GM23248 (cell line): ENCODE measurements around the gene TPCN2.

ENCODE experiments used
- EZH2 ChIP-seq: fragments of 200-600 bp; sonication (generic); IDR thresholded peaks from 2 replicates; pipeline ENCODE4 v1.6.1; 2018; ENCODE audit warnings: antibody characterized with exemption, mild to moderate bottlenecking; ENCODE audit not compliant: insufficient read depth, poor library complexity, severe bottlenecking
- EZH2phosphoT487 ChIP-seq: fragments of 200-600 bp; sonication (generic); IDR thresholded peaks from 2 replicates; pipeline ENCODE4 v1.6.1; 2018; ENCODE audit warnings: antibody characterized with exemption, moderate library complexity, mild to moderate bottlenecking, low read depth; ENCODE audit not compliant: insufficient read depth

GRCh38 chr11:69087811-69088210 lies 39.1 kb downstream of the TPCN2 start:
- TF ChIP-seq EZH2phosphoT487: no peak
- no peak for TF ChIP-seq EZH2
